ENCODE data around the gene CAPRIN1.

Gene CAPRIN1

GRCh38 chr11:34013898-34014571 lies 37.5 kb upstream of the CAPRIN1 start:
- no peaks in the 10 kb centered on the region for H3K36me3 ChIP-seq
- no peak overlapping the region for H3K27ac ChIP-seq
- intact Hi-C loops (cut with DNase I; ENCODE audit: low total_unique reads): no loop called here
- TF ChIP-seq CTCF (IDR thresholded peaks at IDR 0.05): no peak
- peaks cover 0 to 3% of the 10 kb centered on the region in 2 donors for H3K27me3 ChIP-seq
- H3K4me1 ChIP-seq: no peaks in the 10 kb centered on the region
- H3K4me3 ChIP-seq: no peak overlapping the region
- DNase-seq: no peak
- no peaks in the 10 kb centered on the region for H3K9me3 ChIP-seq

- Histone ChIP-seq H3K36me3 (no peaks in the 10 kb centered on the region), H3K27me3 (no peaks in the 10 kb centered on the region), H3K9me3 (peaks cover 0 to 14% (median 11%) of the 10 kb centered on the region in 3 donors), H3K27ac (no peak overlapping the region), H3K4me1 (no peaks in the 10 kb centered on the region), H3K4me3 (no peak overlapping the region)
- no peak for DNase-seq
- no peak for TF ChIP-seq CTCF (IDR thresholded peaks at IDR 0.05)
- intact Hi-C loops (cut with DNase I; ENCODE audit: low total_unique reads): no loop called here
Observed at GRCh38 chr11:34021977-34022735, 29.4 kb upstream of the CAPRIN1 start.

- Histone ChIP-seq H3K27me3 (no peaks in the 10 kb centered on the region), H3K36me3 (no peaks in the 10 kb centered on the region), H3K4me1 (peaks cover 0 to 5% (median 0%) of the 10 kb centered on the region in 4 donors), H3K27ac (no peak overlapping the region), H3K4me3 (no peak overlapping the region), H3K9me3 (peaks cover 0 to 14% (median 11%) of the 10 kb centered on the region in 3 donors)
- no peak for TF ChIP-seq CTCF (IDR thresholded peaks at IDR 0.05)
- intact Hi-C loops (cut with DNase I; ENCODE audit: low total_unique reads): no loop called here
- no peak for DNase-seq
Observed at GRCh38 chr11:34026432-34026831, 25.1 kb upstream of the CAPRIN1 start.

GRCh38 chr11:34027516-34028408 lies 23.8 kb upstream of the CAPRIN1 start:
- Histone ChIP-seq H3K27me3 (no peaks in the 10 kb centered on the region), H3K27ac (no peak overlapping the region), H3K4me3 (no peak overlapping the region), H3K36me3 (no peaks in the 10 kb centered on the region), H3K4me1 (peaks cover 0 to 5% (median 0%) of the 10 kb centered on the region in 4 donors), H3K9me3 (peaks cover 0 to 5% (median 2%) of the 10 kb centered on the region in 3 donors)
- no peak for DNase-seq
- TF ChIP-seq CTCF (IDR thresholded peaks at IDR 0.05): no peak
- intact Hi-C loops (cut with DNase I; ENCODE audit: low total_unique reads): no loop called here

- Histone ChIP-seq H3K4me3 (no peak overlapping the region), H3K27me3 (no peaks in the 10 kb centered on the region), H3K27ac (peak overlapping the region in 1 of 2 donors; percentile 50), H3K36me3 (no peaks in the 10 kb centered on the region), H3K4me1 (peaks cover 0 to 5% (median 0%) of the 10 kb centered on the region in 4 donors), H3K9me3 (no peaks in the 10 kb centered on the region)
- TF ChIP-seq CTCF (IDR thresholded peaks at IDR 0.05): no peak
- peak in 1 of 2 donors; percentile 26 for DNase-seq
- intact Hi-C loops (cut with DNase I; ENCODE audit: low total_unique reads): no loop called here
Observed at GRCh38 chr11:34028425-34028824, 23.1 kb upstream of the CAPRIN1 start.

All from tibial artery (tissue), 4 donors.